ENCODE results near the gene SLC44A5. TPM values are rescaled to one million over a fixed set of nuclear protein-coding genes. Genes with fewer than 3 reads are reported as not detected.

The SLC44A5 gene
- total RNA-seq, 1 donor from 2014 or later = 0.20 TPM

- no peak for DNase-seq (ENCODE audit: low spot score)
- Mint-ChIP-seq H3K36me3 (ENCODE audit: low read depth) (no peaks in the 10 kb centered on the region), H3K9me3 (ENCODE audit: low read depth) (no peaks in the 10 kb centered on the region), H3K27me3 (ENCODE audit: low read depth) (no peaks in the 10 kb centered on the region), H3K27ac (ENCODE audit: unreplicated experiment) (no peak overlapping the region), H3K4me1 (ENCODE audit: low read depth) (no peaks in the 10 kb centered on the region), H3K4me3 (ENCODE audit: unreplicated experiment) (no peak overlapping the region)
- TF ChIP-seq CTCF (IDR thresholded peaks at IDR 0.05) = no peak
These were observed 280.3 kb downstream of the SLC44A5 start for GRCh38 chr1:75330624-75331023.

- Mint-ChIP-seq H3K4me3 (ENCODE audit: unreplicated experiment) (no peak overlapping the region), H3K27me3 (ENCODE audit: low read depth) (no peaks in the 10 kb centered on the region), H3K36me3 (ENCODE audit: low read depth) (no peaks in the 10 kb centered on the region), H3K9me3 (ENCODE audit: low read depth) (no peaks in the 10 kb centered on the region), H3K27ac (ENCODE audit: unreplicated experiment) (no peak overlapping the region), H3K4me1 (ENCODE audit: low read depth) (no peaks in the 10 kb centered on the region)
- DNase-seq (ENCODE audit: low spot score) = no peak
- no peak for TF ChIP-seq CTCF (IDR thresholded peaks at IDR 0.05)
These were observed 282.2 kb downstream of the SLC44A5 start for GRCh38 chr1:75328691-75329090.

- H3K4me3 Mint-ChIP-seq (ENCODE audit: unreplicated experiment) = no peak overlapping the region
- no peak for TF ChIP-seq CTCF (IDR thresholded peaks at IDR 0.05)
- H3K27me3 Mint-ChIP-seq (ENCODE audit: low read depth) = no peaks in the 10 kb centered on the region
- no peak for DNase-seq (ENCODE audit: low spot score)
- H3K36me3 Mint-ChIP-seq (ENCODE audit: low read depth) = no peaks in the 10 kb centered on the region
- H3K27ac Mint-ChIP-seq (ENCODE audit: unreplicated experiment) = no peak overlapping the region
- no peaks in the 10 kb centered on the region for H3K9me3 Mint-ChIP-seq (ENCODE audit: low read depth)
- no peaks in the 10 kb centered on the region for H3K4me1 Mint-ChIP-seq (ENCODE audit: low read depth)
These were observed 283.5 kb downstream of the SLC44A5 start for GRCh38 chr1:75327395-75327794.

GRCh38 chr1:75317976-75318375 is 292.9 kb downstream of the SLC44A5 start:
- Mint-ChIP-seq H3K4me1 (ENCODE audit: low read depth) (no peaks in the 10 kb centered on the region), H3K4me3 (ENCODE audit: unreplicated experiment) (no peak overlapping the region), H3K9me3 (ENCODE audit: low read depth) (peaks cover 4% of the 10 kb centered on the region), H3K27me3 (ENCODE audit: low read depth) (peaks cover 30% of the 10 kb centered on the region), H3K27ac (ENCODE audit: unreplicated experiment) (no peak overlapping the region), H3K36me3 (ENCODE audit: low read depth) (no peaks in the 10 kb centered on the region)
- DNase-seq (ENCODE audit: low spot score) = no peak
- TF ChIP-seq CTCF (IDR thresholded peaks at IDR 0.05) = no peak

- Mint-ChIP-seq H3K27me3 (ENCODE audit: low read depth) (peaks cover 29% of the 10 kb centered on the region), H3K9me3 (ENCODE audit: low read depth) (peaks cover 2% of the 10 kb centered on the region), H3K36me3 (ENCODE audit: low read depth) (no peaks in the 10 kb centered on the region), H3K4me3 (ENCODE audit: unreplicated experiment) (no peak overlapping the region), H3K27ac (ENCODE audit: unreplicated experiment) (no peak overlapping the region), H3K4me1 (ENCODE audit: low read depth) (no peaks in the 10 kb centered on the region)
- TF ChIP-seq CTCF (IDR thresholded peaks at IDR 0.05) = no peak
- DNase-seq (ENCODE audit: low spot score) = no peak
These were observed 294.7 kb downstream of the SLC44A5 start for GRCh38 chr1:75316230-75316629.

All from chondrocyte (in vitro differentiated cells).